Posterior cingulate gyrus (tissue), 11 donors: ENCODE results near the gene PZP.
A peak's percentile ranks its signal among the peaks of the same experiment; 100 is the strongest.

Experiments used
- DNase-seq, 10 donors: peaks; one replicate each; pipeline versions ENCODE4 v3.0.0 to v3.0.0-alpha.2; 2020 to 2021; ENCODE audit warnings: mixed read lengths in 3 of 10
- intact Hi-C: fragments of 100-400 bp; cut with DNase I; formaldehyde crosslinking; loops from one replicate; pipeline ENCODE4 v1.15.1; 2023

The PZP gene

DNA sequence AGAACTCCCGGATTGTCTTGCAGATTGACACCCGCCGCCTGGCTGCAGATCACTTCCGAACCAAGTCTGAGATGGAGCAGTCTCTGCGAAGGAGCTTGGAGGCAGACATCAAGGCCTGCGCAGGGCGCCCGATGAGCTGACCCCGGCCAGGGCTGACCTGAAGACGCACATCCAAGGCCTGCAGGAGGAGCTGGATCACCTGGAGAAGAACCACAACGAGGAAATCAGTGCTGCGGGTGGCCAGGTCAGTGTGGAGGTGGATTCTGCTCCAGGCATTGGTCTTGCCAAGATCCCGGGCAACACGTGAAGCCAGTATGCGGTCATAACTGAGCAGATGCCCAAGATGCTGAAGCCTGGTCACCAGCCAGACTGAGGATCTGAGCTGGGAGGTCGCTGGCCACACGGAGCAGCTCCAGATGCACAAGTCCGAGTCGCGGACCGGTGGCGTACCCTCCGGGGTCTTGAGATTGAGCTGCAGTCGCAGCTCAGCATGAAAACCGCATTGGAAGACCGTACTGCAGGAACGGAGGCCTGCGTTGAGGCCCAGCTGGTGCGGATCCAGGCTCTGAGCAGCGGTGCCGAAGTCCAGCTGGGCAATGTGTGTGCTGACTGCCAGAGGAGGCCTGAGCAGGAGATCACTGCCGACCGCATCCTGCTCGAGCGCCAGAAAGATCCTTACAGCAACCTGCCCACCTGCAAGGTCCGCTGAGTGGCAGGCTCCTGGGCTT is 80.1 kb downstream of the PZP start:
- intact Hi-C loops, result no loop called here
- peak in 2 of 10 donors; percentile 81 to 83 for DNase-seq

- intact Hi-C loops, result no loop called here
- peak in 2 of 10 donors; percentile 67 to 81 for DNase-seq
Measured at GRCh38 chr12:9127484-9127883, 80.7 kb downstream of the PZP start.

- intact Hi-C loops, result no loop called here
Measured at GRCh38 chr12:9124383-9125031, 83.7 kb downstream of the PZP start.

DNA sequence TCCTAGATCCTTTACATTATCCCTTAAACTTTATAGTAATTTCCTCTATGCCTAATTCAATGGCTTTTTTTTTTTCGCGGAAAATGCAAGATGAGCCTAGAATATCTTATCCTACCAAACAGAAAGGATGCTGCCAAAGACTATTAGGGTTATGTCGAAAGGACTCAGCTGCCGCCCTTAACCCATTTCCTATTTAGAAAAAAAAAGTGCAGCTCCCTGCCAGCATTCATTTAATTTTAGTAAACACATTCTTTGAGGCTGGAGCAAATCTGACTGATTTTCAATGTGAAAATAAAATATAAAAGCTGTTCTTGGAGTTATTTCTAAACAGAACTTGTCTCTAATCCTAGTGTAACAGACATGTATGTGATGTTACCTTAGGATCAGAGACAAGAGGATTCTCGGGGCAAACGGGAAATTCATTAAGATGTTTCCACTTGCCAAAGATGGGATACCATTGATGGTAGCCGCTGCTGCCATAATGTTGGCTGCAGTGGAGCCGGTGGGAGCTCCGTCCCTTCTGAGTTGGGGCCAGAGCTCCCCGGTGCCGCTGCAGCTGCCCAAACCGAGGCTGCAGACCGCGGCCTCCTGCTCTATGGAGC is 84.3 kb downstream of the PZP start:
- intact Hi-C loops, result no loop called here
- no peak for DNase-seq

More at GRCh38 chr12:9124383-9125031, 83.7 kb downstream of the PZP start:
- peak in 2 of 10 donors; percentile 52 to 75 for DNase-seq

DNA sequence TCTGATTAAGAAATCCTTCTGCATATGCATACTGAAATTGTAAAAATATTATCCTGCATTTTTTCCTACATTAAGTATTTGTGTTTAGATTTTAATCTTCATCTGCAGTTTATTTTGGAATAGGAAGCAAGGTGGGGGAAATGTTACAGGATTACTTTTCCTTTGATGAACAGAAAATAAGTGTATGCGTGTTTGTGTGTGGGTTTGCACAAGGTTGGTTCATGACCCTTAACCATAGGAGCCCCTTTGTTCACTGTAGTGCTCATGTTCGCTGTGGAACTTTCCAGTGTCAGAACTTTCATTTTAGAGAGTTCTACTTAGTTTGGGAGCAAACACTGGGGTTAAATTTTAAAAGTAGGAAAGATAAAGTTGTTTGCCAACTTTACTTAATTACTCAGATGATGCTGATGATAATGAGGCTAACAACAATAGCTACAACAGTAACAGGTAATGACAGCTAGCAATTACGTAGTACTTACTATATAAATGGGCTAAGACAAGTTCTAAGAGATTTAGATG is 86.0 kb downstream of the PZP start:
- intact Hi-C loops, result no loop called here

DNA sequence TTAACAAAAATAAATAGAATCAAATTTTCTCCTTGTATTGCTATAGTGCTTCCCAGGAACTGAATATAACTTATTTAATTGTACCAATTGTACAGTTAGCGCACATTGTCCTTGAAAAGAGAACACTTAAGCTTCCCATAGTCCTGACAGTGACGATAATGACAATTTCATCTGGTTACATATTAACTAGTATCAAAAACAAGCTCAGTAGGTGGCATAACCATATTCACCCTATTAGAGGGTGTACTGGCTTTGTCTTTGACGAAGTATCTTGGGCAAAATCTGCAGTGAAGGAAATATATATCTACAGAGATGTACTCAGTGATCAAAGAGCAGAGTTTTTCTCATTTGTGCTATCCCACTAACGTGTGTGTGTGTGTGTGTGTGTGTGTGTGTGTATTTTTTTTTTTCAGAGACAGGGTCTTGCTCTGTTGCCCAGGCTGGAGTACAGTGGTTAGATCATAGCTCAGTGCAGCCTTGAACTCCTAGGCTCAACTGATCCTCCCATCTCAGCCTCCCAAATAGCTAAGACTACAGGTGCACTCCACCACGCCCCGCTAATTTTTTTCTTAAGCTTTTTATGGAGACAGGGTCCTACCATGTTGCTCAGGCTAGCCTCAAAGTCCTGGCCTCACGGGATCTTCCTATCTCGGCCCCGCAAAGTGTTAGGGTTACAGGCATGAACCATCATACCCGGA is 87.6 kb downstream of the PZP start:
- intact Hi-C loops, result no loop called here
- DNase-seq, result no peak

More for the DNA sequence above, 86.0 kb downstream of the PZP start:
- DNase-seq, result no peak

DNA sequence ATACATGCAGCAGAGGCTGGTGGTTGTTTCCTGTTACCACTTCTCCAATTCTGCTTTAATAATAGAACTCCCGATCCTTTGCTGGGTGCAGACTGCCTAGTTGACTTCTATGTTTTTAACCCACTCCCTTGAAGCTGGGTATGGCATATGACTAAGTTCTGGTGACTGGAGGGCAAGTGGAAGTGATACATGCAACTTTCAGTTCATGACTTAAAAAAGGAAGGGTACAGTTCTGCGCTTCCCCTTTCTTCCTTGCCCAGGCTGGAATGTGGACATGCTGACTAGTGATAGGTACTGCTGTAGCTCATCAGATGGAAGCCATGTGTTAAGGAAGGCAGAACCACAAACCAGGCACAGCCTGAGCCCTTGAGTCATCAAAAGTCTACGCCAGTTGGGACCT is 90.0 kb downstream of the PZP start:
- intact Hi-C loops, result no loop called here
- peak in 1 of 10 donors; percentile 72 for DNase-seq

- no peak for DNase-seq
- intact Hi-C loops, result no loop called here
Measured at GRCh38 chr12:9115731-9116559, 92.2 kb downstream of the PZP start, which contains the start of gene A2M. TSS of gene A2M (minus strand) at chr12:9115919. CDS start at chr12:9115849, 70 bp downstream.

GRCh38 chr12:9114946-9115345 is 93.2 kb downstream of the PZP start:
- intact Hi-C loops, result no loop called here
- no peak for DNase-seq

GRCh38 chr12:9113987-9114309 is 94.2 kb downstream of the PZP start:
- DNase-seq, result no peak
- intact Hi-C loops, result no loop called here

DNA sequence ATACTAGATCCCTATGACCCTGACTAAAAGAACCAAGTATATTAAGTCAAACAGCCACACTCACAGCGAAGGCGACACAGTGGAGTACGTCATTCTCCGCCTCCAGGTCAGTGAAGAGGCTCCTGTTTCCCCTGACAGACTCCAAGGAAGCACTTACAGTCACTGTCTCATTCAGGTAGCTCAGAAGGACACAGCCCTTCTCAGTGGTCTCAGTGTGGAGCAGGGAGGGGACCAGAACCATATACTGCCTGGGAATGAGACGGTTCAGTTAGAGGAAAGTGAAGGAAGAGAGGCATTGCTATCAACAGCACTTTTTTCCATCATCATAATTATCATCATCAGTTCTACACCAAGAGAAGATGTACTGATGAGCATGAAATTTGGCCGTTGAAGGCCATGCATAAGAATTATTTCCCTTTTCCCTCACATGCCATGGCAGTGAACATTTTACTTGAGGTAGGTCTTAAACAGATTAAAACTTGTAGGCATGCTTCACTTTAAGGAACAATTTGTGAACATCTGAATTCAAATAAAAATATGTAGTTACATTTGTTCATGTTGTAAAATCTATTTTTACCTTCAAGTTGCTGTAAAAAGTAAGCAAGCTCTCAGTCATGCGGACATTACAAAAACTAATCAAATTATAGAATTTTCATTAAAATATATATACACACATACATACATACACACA is 94.8 kb downstream of the PZP start:
- intact Hi-C loops, result no loop called here

GRCh38 chr12:9112076-9112853 is 95.9 kb downstream of the PZP start:
- DNase-seq, result no peak
- intact Hi-C loops, result no loop called here

More for the DNA sequence above, 94.8 kb downstream of the PZP start:
- DNase-seq, result no peak

DNA sequence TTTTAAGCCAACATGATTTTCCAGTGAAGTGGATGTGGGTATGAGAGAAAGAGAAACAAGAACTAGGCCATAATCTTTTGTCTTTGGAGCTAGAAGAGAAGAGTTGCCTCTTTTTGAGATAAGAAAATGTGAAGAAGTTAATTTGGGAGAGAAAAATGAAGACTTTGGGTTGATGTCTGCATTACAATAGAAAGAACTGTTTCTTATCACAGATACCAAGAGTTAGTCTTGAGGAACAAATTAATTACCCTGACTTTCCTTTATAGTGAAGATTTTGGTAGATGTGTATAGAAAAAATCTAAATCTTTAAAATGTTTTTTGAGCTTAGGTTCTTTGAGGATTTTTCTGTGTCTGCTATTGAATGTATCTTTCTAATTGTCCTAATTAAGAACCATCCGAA is 96.7 kb downstream of the PZP start:
- intact Hi-C loops, result no loop called here
- no peak for DNase-seq

DNA sequence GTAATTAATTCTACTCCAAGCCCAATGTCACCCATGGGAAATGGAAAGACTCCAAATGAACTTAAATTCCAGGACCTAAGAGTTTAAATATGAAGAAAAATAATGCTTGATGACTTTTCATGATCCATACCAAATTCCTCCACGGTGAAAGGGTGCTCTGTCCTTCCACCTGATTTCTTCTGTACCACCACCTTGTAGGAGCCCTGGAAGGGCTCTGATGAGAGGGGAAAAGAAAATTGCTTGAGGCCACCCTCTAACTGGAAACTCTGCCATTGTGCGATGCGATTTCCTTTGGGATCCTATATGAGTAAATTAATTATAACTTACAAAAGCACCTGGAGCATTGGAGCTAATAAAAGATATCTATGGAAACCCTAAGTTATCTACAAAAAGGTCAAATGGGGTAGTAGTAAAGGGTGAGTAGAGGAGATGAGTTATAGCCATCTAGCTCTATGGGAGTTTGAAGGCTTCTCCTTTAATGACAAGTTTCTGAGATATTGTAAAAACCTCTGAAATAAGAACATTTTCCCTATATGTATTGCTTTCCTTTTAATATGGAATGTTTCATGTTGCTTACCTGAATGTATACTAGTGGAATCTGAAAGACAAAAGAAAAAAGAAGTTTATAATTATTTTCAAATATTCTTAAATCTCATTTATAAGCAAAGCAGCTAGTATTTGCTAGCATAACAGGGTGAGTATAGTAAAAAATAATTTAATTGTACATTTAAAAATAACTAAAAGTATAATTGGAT is 98.3 kb downstream of the PZP start:
- intact Hi-C loops, result no loop called here
- no peak for DNase-seq

DNA sequence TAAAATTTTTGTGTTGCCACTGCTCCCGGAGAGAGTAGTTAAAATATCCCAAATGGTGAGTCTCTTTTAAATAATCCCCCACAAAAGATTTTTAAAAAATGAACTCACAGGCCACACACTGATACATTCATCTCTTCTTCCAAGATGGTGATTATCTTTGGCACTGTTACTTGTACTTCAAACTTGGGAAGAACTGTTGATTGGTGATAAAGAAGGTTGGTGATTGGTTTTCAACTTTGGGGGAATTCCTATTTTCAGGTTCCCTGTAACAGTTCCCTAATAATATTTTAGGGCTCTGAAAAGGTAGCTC is 99.0 kb downstream of the PZP start:
- intact Hi-C loops, result no loop called here
- DNase-seq, result no peak

GRCh38 chr12:9108504-9109212 is 99.5 kb downstream of the PZP start:
- intact Hi-C loops, result no loop called here
- DNase-seq, result no peak

DNA sequence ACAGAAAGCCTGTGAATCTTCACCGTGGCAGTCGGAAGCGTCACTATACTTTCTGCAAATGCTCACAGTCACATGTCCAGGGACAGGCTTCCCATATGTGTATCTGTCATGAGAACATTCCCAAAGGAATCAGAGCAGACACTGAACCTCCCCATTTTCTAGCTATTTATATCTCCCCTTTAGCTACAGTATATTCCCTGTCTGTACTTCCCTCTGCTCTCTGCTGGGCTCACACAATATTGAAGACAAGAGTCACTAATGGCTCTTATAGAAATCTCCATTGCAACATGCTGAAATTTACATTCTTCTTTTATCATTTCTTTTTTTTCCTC is 100.7 kb downstream of the PZP start:
- no peak for DNase-seq
- intact Hi-C loops, result no loop called here
